Renal cortical epithelial cell (primary cell): ENCODE measurements around the gene SPATA2. TPM values are rescaled to one million over a fixed set of nuclear protein-coding genes. Genes with fewer than 3 reads are reported as not detected.
"Not testable (repeated sequence)": the region's sequence is repeated elsewhere in the genome, so short reads cannot be mapped to it uniquely, and the experiment has no call there.

Experiments used
- DNase-seq: peaks from one replicate; pipeline ENCODE4 v3.0.0-alpha.2; 2011; ENCODE audit warnings: low read depth
- total RNA-seq: library from RNA; depleted of rRNA; stranded (reverse); fragments of >200 nt; gene quantifications from 2 replicates; pipeline ENCODE4 v1.2.3, GENCODE V29; 2014

SPATA2 gene
- total RNA-seq, 1 donor from 2014 or later, result 5.7 TPM

DNA sequence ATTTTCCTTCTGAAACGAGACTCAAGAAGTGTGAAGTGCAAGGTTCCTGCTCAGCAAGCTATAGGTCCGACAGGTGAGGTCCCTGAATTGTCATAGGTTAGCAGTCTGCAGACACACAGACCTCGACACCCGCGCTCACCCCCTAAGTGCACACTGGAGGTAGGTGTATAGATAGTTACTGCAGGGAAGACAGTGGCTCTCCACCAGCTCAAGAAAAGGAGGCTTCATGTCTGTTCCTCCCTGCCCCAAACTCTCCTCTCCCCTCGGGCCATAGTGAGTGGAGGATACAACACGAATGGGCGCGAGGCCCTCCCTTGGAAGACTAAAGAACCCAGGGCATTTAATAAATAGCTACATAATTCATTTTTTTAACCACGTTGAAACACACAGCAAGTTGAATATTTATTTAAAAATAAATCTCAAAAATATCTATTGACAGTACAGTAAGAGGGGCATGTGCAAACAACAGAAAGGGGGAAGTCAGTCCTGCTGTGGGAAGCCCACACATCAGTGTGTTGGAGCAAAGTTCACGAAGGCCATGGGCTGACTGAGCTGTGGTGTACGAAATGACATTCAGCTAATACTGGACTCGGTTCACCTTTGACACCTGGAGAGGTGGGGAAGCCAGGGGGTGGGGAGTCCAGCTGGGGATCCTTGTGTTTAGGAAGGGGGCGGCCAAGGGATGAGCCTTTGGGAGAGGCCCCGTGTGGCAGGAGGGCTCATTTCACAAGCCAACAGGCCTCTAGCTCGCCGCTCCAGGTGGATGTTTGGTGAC, 10.7 kb downstream of the SPATA2 start:
- DNase-seq, result no peak

DNA sequence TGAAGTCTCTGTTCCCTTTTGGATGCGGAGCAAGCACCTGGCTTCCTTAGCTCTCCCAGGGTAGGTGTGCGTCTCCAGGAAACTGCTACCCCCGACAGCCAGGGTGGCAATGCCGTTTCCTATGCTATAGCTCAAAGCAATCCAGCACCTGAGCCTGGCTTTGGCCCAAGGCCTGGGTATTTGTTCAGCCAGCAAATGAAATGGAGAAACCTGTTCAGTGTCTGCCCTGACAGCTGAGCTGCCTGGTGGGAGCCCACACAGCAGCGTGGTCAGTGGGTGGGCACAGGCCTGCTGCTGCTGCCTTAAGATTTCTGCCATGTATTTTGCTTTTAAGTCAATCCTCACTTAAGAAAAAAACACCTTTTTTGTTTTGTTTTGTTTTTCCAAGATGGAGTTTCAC, 13.7 kb downstream of the SPATA2 start:
- DNase-seq, result no peak

DNA sequence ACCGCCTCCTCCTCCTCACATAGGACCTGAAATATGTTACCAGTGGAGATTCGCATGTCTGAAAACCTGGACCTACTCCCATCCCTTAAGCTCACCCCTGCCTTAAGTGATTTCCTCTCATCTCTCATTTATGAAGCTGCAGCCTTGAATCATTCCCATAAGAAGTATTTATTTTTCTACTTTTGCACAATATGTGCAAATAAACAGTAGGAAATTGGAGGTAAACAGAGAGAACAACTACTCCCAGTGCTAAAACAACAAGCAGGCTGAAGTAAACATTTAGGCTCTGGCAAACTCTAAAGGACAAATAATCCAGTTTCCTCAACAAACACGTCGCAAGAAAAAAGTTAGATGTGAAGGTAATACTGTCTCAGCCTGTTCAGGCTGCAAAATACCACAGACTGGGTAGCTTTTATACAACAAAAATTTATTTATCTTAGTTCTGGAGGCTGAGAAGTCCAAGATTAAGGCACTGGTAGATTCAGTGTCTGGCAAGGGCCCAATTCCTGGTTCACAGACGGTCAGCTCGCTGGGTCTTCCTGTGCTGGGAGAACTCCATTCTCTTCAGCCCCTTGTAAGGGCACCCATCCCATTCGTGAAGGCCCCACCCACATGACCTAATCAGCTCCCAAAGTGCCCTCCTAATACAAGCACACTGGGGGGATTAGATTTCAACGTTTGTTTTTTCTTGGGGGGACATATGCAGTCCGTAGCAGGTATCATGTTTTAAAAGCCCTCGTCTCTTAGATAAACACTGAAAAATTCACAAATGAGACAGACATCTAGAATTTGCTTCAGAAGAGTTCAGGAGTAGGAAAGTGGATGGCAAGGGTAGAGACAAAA, 15.6 kb downstream of the SPATA2 start:
- no peak for DNase-seq

DNA sequence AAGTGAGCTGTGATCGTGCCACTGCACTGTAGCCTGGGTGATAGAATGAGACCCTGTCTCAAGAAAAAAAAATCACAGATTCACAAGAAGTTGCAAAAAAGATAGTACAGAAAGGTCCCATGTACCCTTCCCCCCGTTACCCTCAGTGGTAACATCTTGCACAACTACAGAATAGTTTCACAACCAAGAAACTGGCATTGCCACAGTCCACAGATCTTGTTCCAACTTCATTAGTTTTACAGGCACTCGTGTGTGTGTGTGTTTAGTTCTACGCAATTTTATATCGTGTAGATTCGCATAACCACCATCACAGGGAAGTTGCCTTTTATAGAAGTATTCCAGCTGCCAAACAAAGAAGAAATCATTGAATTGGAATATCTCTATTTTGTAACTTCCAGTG, 19.1 kb downstream of the SPATA2 start:
- DNase-seq, result peak; percentile 60

DNA sequence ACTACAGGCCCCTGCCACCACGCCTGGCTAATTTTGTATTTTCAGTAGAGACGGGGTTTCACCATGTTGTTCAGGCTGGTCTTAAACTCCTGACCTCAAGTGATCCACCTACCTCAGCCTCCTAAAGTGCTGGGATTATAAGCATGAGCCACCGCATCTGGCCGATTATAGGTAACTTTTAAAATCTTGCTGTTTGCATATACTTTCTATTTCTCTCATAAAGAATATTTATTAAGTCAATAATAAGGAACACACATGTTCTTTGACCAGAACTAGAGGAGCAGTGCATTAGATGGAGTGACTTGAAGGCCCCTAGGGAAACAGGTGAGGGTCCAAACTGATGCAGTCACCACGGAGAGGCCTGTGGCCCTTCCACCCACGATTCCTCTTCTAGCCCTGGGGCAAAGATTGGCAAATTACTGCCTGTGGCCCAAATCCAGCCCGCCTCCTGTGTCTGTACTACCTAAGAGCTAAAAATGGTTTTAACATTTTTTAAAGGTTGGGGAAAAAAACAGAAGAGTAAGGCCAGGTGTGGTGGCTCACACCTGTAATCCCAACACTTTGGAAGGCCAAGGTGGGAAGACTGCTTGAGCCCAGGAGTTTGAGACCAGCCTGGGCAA, 19.7 kb downstream of the SPATA2 start:
- DNase-seq, result not testable (repeated sequence)

DNA sequence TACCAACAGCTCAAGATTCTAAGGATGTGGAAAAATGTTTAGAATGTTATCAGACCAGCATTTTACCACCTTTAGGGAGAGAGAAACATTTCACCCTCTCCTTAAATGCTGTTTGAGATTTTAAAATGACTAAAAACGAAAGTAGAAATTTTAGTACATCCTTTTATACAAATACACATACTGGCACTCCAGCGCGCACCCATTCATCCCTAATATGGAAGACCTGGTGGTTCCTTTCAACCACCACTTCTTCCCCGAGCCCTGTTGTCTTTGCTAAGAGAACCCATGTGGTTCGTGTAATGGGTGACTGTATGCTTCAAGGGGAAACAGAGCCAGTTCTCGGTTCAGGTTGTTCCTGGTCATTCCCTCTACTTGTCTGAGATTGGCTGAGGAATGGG, 21.3 kb downstream of the SPATA2 start:
- DNase-seq, result no peak

DNA sequence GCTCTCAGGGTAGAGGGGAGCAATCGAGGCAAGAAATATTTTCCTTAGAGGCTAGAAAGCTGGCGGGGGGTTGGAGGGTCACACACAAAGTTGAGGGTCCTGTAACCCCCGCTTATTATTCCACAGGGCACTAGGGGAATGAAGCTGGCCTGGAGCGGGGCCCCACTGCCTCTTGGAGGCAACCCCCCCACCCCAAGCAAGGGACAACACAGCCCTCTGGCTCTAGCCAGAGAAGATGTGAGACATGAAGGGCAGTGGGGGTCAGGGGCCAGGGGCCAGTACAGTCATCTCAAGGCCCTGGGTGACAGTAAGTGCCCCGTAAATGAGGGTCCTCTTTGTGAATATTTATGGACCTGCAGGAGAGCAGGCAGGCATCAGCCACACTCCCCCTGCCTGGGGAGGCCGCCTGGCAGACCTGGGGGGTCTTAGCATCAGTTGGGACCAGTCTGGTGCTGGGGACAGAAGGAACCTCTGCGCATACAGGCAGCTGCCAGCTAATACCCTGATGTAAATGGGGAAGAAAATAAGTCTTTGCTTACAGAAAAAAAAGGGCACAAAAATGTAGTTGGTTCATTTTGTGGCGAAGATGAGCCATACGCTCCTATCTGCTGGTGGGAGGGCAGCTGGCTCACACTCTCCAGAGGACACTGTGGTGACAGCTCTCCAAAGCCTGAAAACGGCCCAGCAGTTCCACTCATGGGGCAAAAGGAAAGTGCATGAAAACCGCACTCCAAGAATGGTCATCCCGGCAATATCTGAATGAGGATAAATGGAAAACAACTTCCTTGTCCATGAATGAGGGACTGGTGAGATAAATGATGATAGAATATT, 21.9 kb downstream of the SPATA2 start:
- no peak for DNase-seq

DNA sequence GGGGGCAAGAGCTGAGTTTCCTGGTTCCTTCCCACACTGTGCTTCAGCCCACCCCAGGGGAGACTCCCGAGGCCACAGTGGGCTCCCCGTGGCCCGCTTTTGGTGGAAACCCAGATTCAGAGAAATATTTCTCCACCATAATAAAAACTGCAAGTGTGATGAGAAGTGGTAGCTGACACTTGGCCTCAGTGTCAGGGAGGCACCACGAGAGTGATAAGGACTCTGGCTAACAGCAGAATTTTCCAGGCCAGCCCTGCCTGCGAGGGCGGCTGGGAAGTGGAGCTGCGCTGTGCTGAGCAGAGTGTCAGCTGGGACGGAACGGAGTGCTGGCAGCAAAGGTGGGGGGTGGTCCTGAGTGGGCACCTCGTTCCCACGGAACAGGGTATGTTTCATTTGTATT, 22.5 kb downstream of the SPATA2 start:
- no peak for DNase-seq

DNA sequence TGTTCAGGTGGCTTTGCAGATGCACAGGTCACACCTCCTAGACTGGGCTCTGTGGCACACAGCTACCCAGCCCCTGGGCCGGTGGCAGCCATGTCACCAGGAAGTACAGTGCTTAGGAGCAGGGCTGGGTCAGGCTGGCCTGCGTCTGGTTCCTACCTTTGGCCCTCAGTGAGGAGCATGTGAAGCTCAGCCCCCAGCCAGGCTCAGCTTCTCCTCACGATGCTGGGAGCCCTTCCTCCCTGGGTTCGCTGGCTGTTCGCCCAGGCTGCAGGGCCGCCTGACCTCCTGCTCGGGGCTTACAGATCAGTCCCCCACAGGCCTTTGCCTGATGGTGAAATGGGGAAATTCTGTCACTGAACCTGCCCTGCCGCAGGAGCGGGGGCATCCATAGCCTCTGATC, 23.1 kb downstream of the SPATA2 start:
- no peak for DNase-seq

DNA sequence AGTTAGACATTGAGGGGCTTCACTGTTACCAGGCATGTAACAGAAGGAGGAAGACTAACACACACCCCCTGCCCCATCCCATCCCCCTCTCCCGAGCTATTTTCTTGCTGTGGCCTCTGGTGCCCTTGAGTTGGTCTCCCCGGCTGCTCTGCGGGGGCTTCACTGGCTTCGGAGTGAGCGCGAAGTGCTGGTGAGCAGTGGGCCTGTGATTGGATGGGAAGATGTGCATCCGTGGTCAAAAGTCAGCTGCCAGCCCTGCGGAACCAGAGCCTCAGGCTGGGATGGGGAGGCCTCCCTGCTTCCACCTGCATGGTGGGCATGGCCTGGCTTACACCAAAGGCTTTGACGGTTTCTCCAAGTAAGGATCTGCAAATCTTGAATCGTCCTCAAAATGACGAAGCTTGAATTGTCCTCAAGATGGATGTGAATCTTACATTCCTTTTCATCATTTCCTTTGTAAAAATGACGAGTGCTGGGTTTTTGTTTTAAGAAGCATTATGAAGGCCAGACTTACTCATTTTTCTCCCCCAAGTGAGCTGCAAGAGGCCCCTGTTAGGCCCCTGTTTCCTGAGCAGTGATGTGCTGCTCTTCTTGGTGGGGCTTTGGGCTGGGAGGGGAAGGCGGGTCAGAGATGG, 23.7 kb downstream of the SPATA2 start:
- no peak for DNase-seq

DNA sequence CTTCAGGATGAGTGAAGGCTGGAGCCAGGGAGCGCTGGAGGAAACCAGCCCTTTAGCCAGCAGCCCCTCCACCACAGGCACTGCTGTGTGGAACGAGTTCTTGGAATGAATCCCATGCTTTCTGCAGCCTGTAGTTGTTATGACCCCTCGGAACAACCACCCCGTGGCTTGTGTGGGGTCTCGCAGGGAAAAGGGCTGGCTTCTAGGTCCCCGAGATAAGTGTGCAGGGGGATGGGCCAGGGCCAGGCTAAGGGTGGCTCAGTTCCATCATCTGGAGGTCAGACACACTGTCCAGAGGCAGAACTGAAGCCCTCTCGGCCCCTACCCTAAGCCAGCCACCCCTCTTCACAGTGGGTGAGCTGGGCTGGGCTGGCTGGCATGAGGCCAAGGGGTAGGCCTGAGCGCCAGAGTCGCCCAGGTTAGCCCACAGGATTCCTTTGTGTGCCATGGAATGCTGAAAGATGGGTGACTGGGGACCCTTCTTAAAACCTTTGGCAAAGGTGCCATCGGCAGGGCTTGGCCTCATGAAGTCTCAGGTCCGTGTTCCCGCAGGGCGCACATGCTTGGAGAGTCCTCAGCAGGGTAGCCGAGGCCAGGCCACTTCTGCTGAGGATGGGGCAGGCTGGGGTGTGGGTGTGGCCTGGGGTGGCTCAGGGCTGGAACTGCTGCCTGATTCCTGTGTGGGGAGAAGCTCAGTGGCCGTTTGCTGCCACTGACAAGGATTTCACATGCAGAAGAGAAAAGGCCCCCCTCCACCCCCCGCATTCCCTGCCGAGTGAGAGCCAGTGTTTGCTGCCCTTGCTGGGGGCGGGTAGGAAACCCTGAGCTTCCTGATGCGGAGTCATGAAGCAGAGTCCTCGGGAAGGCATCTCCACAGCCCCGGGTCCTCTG, 24.6 kb downstream of the SPATA2 start:
- DNase-seq, result no peak

DNA sequence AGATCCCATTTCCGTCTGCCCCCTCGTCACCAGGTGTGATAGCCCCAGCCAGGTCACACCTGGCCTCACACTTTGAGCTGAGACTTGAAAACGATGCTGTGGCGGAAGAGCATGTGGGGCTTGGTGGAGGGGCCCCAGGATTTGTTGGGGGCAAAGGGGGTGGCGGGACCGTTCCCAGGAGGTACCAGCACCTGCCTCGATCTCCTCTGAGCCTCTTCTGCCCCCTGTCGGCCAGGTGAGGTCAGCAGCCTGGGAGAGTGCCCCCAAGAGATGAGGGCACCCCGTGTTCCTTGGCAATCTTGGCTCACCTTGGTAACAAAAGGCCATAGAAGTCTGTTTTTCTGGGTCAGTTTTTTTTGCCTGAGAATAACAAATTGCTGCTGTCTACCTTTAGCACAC, 25.4 kb downstream of the SPATA2 start:
- DNase-seq, result no peak

DNA sequence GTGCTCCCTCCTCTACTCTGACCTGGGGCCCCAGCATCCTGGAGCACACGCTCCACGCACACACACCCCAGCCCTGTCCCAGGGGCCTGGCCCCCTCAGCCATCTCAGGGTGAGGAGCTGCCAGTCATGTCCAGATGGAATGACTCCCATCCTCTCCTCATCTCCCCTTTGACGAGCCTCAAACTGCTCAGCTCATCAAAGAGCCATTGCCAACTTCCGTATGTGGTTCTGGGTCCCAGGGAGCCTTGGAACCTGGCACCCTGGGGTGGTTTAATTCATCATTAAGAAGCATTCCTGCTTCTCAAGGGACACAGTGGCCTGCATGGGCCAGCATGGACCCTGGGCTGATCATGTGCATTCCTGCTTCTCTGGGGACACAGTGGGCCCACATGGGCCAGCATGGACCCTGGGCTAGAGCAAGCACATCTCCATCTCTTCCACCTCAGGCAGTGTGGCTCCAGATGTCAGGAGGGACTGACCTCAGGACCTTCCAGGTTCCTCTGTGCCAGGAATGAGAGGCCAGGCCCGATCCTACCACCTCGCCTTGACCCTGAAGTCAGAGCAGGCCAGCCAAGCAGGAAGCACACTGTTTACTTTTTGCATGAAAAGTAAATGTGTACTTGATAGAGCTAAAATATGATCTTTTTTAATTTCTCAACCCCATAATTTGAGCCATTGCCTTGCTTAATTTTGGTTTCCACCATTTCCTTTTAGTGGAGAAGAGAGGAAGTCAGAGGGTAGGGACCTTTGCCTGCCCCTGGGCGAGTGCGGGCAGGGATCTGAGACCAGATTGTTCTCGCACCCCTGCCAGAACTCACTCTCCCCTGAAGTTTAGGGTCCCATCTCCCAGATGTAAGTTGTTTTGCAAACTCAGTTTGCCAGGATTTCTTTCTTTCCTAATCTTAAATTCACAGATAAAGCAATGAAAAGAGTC, 26.1 kb downstream of the SPATA2 start:
- no peak for DNase-seq

DNA sequence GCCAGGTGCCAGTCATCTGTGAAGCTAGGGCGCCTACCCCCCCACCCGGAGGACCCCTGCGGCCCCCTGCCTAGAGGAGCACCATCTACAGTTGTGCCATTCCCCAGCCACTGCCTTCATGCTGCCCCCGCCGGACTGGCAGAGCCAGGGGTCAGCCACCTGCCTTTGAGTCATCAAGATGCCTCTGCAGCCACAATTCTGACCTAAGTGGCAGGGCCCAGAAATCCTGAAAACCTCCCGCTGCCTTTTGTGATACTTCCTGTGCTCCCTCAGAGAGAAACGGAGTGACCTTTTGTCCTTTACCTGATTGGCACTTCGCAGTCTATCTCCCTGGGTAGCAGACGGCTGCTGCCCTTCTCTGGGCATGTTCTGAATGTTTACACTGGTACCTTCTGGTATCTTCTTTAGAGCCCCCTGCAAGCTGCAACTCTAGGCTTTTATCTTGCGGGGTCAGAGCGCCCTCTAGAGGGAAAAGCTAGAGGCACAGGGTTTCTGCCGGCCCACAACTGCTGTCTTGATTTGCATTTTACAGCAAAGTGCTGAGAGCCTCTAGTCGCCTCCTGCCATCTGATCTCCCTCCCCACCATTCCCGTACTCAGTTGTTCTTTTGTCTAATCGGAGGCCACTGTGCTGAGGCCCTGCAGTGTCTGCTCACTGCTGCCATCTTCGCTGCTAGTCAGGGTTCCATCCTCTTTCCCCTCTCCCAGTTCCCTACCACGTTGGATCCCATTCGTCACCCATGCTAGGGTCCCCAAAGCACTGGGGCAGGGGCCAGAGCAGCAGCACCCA, 26.9 kb downstream of the SPATA2 start:
- DNase-seq, result peak; percentile 80

DNA sequence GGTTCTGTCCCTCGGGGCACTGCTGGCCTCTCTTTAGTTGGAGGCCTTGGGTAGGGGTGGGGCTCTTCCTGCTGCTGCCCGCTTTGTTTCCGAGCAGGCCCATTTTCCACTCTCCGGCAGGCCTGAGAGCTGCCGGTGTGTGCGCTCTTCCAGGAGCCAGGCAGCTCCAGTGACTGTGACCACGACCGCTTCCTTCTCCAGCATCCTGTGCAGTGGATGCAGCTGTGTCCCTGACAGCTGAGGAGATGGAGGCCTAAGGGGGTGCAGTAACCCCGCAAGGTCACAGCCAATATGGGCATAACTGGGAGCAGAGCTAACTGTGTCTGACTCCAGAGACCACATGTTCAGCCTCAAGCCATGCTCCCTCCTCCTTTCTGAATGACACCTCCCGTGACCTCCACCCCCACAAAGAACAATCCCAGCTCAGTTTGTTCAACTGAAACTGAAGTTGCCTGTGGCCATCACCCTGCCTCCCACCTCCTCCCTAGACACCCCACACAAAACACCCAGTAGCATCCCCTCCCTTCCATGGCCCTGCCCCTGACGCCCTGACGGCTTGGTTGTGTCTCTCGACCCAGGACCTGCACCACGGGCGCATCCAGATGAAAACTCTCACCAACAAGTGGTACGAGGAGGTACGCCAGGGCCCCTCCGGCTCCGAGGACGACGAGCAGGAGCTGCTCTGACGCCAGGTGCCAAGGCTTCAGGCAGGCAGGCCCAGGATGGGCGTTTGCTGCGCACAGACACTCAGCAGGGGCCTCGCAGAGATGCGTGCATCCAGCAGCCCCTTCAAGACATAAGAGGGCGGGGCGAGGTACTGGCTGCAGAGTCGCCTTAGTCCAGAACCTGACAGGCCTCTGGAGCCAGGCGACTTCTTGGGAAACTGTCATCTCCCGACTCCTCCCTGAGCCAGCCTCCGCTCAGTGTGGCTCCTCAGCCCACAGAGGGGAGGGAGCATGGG, 27.8 kb downstream of the SPATA2 start:
- DNase-seq, result peak; percentile 46

DNA sequence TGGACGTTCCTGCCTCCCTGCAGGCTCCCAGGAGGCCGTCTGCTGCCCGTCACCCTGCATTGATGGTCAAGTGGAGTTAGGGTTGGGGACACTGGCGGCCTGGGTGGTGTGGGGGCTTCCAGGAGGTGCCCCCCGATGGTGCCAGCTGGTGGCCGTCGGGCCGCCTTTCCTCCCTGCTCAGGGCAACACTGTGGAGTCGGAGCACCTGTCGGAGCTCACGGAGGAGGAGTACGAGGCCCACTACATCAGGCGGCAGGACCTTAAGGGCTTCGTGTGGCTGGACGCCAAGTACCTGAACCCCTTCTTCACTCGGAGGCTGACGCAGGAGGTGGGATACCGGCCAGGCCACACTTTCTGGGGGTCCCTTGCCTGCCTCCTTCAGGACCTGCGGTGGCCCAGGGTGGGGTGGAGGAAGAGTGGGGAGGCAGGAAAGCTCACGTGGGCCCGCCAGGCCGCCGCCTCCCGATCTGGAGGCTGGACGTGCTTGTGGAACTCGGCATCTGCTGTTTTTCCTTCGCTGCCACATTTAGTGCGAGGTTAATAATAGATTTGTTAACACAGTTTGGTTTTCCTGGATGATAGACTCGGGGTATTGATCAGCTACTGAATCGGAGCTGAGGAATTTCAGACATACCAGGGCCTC, 28.6 kb downstream of the SPATA2 start:
- no peak for DNase-seq
